ENCODE measurements around the gene PAQR5. TPM values are rescaled to one million over a fixed set of nuclear protein-coding genes. Genes with fewer than 3 reads are reported as not detected.

Gene PAQR5
- total RNA-seq, 2 donors from 2014 or later = 1.2 to 6.1 TPM

- ATAC-seq (ENCODE audit: insufficient number of reproducible peaks, low FRiP score, low read depth) = no peak
- no peak for TF ChIP-seq CTCF (IDR thresholded peaks at IDR 0.05)
- no peaks in the 10 kb centered on the region for H3K36me3 ChIP-seq
- no peaks in the 10 kb centered on the region for H3K4me1 ChIP-seq (ENCODE audit: control insufficient read depth in 1 of 2, low read depth in 2 of 2)
- no peak for DNase-seq (ENCODE audit: low spot score)
- no peak overlapping the region for H3K27ac ChIP-seq
- no peak overlapping the region for H3K4me3 ChIP-seq
- H3K27me3 ChIP-seq (replicated peaks; ENCODE audit: insufficient read depth) = no peaks in the 10 kb centered on the region
- no peaks in the 10 kb centered on the region for H3K9me3 ChIP-seq
Observed at GRCh38 chr15:69280783-69281182, 17.9 kb upstream of the PAQR5 start.

GRCh38 chr15:69282104-69282743 lies 16.5 kb upstream of the PAQR5 start:
- ATAC-seq (ENCODE audit: insufficient number of reproducible peaks, low FRiP score, low read depth) (no peak), DNase-seq (ENCODE audit: low spot score) (no peak)
- Histone ChIP-seq H3K4me3 (no peak overlapping the region), H3K27ac (no peak overlapping the region), H3K27me3 (replicated peaks; ENCODE audit: insufficient read depth) (no peaks in the 10 kb centered on the region), H3K36me3 (no peaks in the 10 kb centered on the region), H3K9me3 (no peaks in the 10 kb centered on the region), H3K4me1 (ENCODE audit: control insufficient read depth in 1 of 2, low read depth in 2 of 2) (no peaks in the 10 kb centered on the region)
- TF ChIP-seq CTCF (IDR thresholded peaks at IDR 0.05) = no peak

- no peak for TF ChIP-seq CTCF (IDR thresholded peaks at IDR 0.05)
- H3K9me3 ChIP-seq = no peaks in the 10 kb centered on the region
- no peaks in the 10 kb centered on the region for H3K4me1 ChIP-seq (ENCODE audit: control insufficient read depth in 1 of 2, low read depth in 2 of 2)
- no peaks in the 10 kb centered on the region for H3K27me3 ChIP-seq (replicated peaks; ENCODE audit: insufficient read depth)
- no peak for DNase-seq (ENCODE audit: low spot score)
- H3K36me3 ChIP-seq = no peaks in the 10 kb centered on the region
- H3K27ac ChIP-seq = no peak overlapping the region
- no peak for ATAC-seq (ENCODE audit: insufficient number of reproducible peaks, low FRiP score, low read depth)
- H3K4me3 ChIP-seq = no peak overlapping the region
Observed at GRCh38 chr15:69285834-69286233, 12.9 kb upstream of the PAQR5 start.

- TF ChIP-seq CTCF (IDR thresholded peaks at IDR 0.05) = no peak
- no peaks in the 10 kb centered on the region for H3K27me3 ChIP-seq (replicated peaks; ENCODE audit: insufficient read depth)
- ATAC-seq (ENCODE audit: insufficient number of reproducible peaks, low FRiP score, low read depth) = no peak
Observed at GRCh38 chr15:69288011-69288410, 10.7 kb upstream of the PAQR5 start.

GRCh38 chr15:69288531-69289341 lies 10.0 kb upstream of the PAQR5 start:
- H3K27ac ChIP-seq = no peak overlapping the region
- H3K4me3 ChIP-seq = no peak overlapping the region
- H3K9me3 ChIP-seq = no peaks in the 10 kb centered on the region
- no peaks in the 10 kb centered on the region for H3K4me1 ChIP-seq (ENCODE audit: control insufficient read depth in 1 of 2, low read depth in 2 of 2)
- no peaks in the 10 kb centered on the region for H3K27me3 ChIP-seq (replicated peaks; ENCODE audit: insufficient read depth)
- no peak for TF ChIP-seq CTCF (IDR thresholded peaks at IDR 0.05)
- no peaks in the 10 kb centered on the region for H3K36me3 ChIP-seq
- ATAC-seq (ENCODE audit: insufficient number of reproducible peaks, low FRiP score, low read depth) (no peak), DNase-seq (ENCODE audit: low spot score) (no peak)

More at GRCh38 chr15:69288011-69288410, 10.7 kb upstream of the PAQR5 start:
- Histone ChIP-seq H3K27ac (no peak overlapping the region), H3K9me3 (no peaks in the 10 kb centered on the region), H3K4me1 (ENCODE audit: control insufficient read depth in 1 of 2, low read depth in 2 of 2) (no peaks in the 10 kb centered on the region), H3K36me3 (no peaks in the 10 kb centered on the region), H3K4me3 (no peak overlapping the region)
- DNase-seq (ENCODE audit: low spot score) = no peak

Measured in thoracic aorta (tissue), 2 donors.